RPMI7951 (cell line): ENCODE measurements around the gene PRKAG1. TPM values are rescaled to one million over a fixed set of nuclear protein-coding genes. Genes with fewer than 3 reads are reported as not detected.
A peak's percentile ranks its signal among the peaks of the same experiment; 100 is the strongest.
"Not testable (repeated sequence)": the region's sequence is repeated elsewhere in the genome, so short reads cannot be mapped to it uniquely, and the experiment has no call there.

ENCODE experiments used
- DNase-seq: peaks from one replicate; pipeline ENCODE4 v3.0.0-alpha.2; 2012; ENCODE audit warnings: low read depth
- total RNA-seq: library from RNA; depleted of rRNA; stranded (reverse); fragments of >200 nt; shearing (Covaris generic); gene quantifications from 2 replicates; pipeline ENCODE4 v1.2.3, GENCODE V29; 2014; rRNA removed

The PRKAG1 gene
- 81.3 and 89.6 TPM in 2 replicates for total RNA-seq

GRCh38 chr12:49018261-49019119 lies at the start of gene PRKAG1:
PRKAG1 (minus strand) TSS chr12:49018776; CDS start chr12:49018740, 36 bp downstream.
- peak; percentile 92 for DNase-seq

GRCh38 chr12:49066120-49066519 lies 47.5 kb upstream of the PRKAG1 start:
- no peak for DNase-seq

DNA sequence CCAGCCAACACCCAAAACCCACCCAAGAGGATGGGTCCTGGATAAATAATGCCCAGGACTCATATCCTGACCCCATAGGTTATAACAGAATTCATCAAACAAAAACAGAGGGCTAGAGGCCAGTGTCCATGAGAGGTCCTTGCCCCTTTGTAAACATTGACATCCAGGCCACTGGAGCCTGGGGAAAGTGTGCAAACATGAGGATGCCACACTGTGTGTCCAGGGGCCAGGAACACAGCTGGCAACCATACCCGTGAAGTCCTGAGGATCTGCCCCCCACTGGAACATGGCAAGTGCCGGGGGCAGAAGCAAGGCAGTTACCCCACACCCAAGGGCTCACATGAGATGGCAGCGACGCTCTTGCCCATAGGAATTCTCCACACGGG lies 46.2 kb upstream of the PRKAG1 start:
- no peak for DNase-seq

DNA sequence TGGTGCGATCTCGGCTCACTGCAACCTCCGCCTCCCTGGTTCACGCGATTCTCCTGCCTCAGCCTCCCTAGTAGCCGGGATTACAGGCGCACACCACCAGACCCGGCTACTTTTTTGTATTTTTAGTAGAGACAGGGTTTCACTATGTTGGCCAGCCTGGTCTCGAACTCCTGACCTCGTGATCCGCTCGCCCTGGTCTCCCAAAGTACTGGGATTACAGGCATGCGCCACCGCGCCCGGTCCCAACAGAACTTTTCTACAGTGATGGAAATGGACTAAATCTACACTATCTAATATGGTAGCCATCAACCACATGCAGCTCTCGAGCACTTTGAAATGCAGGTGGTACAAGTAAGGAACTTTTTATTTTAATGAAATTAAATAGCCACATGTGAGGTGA lies 43.3 kb upstream of the PRKAG1 start:
- DNase-seq, result not testable (repeated sequence)

GRCh38 chr12:49061157-49061650 lies 42.6 kb upstream of the PRKAG1 start:
- DNase-seq, result no peak

GRCh38 chr12:49060237-49061156 lies 41.9 kb upstream of the PRKAG1 start, which contains the start of gene KMT2D:
KMT2D (minus strand) TSS chr12:49060794; CDS start chr12:49055324, 5,470 bp downstream.
- peak; percentile 95 for DNase-seq

DNA sequence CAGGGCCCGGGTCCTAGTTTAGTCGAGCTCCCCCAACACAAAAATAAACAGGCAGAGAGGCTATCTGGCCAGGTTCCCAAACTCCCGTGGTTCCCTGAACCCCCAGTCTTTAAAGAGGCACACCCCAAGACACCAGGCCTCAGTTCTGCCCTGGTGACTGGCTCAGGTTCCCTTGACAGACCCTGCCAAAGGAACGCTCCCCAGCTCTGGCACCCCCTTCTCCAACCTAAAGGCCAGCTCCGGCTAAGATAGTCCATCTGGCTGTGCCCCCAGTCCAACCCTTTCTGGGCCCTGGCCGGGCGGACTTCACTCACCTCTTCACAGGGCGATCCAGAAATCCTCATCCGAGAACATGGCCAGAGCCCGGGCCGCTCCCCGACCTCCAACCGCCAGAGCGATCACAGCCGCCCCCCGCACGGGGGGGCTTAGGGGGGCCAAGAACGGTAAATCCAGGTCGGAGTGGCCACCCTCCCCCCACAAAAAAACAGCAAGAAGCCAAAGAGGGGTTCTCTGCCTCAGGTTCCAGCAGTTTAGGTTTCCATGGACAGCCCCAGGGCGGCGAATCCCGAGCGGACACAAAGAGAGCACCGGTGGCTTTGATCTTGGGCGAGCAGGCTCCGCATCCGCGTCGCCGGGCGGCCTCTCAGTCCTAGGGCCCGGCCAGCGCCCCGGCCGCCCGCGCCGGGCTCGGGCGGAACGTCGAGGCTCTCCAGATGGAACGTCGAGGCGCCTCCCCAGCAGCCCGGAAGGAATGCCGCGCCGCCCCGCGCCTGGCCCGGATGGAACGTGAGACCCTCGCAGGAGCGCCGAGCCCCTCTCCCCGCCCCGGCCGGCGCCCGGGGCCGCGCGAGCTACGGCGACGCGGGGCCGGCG lies 41.0 kb upstream of the PRKAG1 start:
- peak; percentile 7 for DNase-seq

- DNase-seq, result no peak
Measured at GRCh38 chr12:49059045-49059298, 40.4 kb upstream of the PRKAG1 start.

DNA sequence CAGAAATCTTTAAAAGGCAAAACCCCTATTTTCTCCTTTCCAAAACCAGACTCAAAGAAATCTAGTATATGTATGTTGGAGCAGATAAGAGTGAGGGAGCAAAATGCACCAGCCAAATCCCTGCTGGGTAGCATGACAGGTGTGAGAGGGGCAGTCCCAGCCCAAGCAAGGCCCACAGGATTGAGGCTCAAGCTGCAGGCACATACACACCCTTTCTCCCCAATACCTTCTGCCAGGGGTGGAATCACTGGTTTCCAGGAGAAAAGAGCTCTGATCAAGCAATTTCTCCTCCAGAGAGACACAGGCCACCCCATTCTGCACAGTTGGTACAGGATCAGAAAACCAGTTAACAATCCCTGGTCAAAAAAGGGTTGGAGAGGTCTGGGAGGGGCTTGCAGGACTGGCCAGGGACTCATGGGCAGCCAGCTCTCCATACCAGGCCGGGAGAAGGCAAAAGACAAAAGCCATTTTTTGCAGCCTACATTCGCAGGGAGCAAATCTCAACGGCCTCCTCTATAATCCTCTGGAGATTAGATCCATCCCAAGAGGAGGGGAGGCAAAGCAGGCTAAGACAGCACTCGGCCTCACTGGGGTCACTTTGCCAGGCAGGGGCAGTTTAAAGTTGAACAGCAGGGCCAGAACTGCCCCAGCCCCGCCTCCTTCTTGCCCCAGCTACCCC lies 39.9 kb upstream of the PRKAG1 start:
- DNase-seq, result no peak

- DNase-seq, result no peak
Measured at GRCh38 chr12:49057888-49058287, 39.3 kb upstream of the PRKAG1 start.

- DNase-seq, result peak; percentile 68
Measured at GRCh38 chr12:49055978-49056754, 37.6 kb upstream of the PRKAG1 start.

DNA sequence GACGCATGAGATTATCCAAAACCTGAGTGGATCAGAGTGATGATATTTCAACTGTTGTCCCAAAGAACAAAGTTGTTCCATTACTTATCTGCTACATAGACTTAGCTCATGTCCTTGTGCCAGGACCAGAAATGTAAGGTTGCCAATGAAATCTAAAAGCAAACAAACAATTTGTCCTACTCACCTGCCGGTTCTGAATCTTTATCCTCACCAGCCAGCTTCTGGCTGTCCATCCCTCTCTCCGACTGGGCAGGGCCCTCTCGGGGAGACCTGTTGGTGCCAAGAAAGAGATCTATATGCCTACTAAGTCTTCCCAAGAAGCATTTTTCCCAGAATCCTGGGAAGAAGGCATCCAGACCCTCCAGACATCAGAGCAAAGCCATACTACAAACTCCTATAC lies 36.5 kb upstream of the PRKAG1 start:
- DNase-seq, result no peak

DNA sequence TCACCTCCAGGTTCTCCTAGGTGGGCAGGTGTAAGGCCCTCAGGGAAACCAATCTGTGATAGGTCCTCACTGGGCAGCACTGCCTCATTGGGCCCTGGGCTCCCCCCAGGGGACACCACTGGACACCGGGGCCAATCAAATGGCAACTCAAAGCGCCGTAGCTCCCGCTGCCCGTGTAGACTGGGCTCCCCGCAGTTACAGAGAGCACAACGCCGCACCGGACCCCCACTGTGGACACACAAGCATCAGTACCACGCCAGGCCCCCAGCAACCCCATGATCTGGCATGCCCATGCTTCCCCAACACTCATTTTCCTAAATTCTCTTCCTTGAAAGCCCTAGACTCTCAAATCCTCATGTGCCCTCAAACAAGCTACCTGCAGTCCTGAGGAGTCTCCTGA lies 35.9 kb upstream of the PRKAG1 start:
- no peak for DNase-seq

DNA sequence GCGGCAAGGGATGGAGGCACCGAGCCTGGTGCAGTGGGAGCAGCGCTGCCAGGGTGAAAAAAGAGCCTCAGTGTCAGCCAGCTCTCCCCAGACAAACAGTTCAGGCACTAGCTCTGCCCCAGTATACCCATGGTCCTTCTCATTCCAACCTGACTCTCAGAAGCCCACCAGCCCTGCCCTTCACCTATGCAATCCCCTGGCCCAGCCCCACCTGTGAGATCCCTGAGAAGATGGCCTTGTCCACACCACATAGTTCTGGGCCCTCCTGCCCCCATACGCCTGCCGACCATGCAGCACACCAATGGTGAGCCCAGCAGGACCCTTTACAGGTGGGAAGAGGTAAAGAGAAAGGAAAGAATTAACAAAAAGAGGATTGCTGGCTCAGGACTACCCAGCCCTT lies 35.5 kb upstream of the PRKAG1 start:
- no peak for DNase-seq

GRCh38 chr12:49052451-49053208 lies 34.1 kb upstream of the PRKAG1 start:
- DNase-seq, result no peak

GRCh38 chr12:49051777-49052438 lies 33.3 kb upstream of the PRKAG1 start:
- DNase-seq, result no peak

GRCh38 chr12:49051373-49051764 lies 32.8 kb upstream of the PRKAG1 start:
- no peak for DNase-seq

DNA sequence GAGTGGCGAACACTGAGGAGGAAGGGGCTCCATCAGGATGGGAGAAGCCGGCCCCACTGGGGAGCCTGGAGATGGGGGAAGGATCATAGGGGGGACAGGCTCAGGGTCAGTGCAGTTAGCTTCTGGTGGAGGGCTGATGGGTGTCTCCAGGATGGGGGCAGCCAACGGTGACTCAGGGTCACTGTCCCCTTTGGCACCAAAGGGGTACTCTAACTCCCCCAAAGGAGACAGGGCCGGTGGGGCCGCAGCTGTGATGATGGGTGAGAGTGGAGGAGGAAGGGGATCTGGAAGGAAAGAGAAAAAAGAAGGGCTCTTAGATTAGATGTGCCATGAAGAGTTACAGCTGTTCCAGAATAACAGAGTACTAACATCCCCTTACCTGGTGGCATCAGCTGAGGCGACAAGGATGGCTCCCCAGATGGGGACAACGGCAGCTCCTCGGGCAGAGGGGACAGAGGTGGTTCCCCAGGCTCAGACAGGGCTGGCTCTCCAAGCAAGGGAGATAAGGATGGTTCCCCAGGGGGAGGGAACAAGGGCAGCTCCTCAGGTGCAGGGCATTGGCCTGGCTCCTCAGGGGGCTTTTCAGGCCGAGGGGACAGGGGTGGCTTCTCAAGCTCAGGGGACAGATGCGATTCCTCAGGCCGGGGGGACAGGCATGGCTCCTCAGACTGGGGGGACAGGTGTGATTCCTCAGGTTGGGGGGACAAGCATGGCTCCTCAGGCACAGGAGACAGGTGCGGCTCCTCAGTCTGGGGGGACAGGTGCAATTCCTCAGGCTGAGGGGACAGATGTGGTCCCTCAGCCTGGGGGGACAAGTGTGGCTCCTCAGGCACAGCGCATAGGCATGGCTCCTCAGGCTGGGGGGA lies 32.2 kb upstream of the PRKAG1 start:
- no peak for DNase-seq
